Endothelial cell of umbilical vein (primary cell): Measurements from ENCODE around the gene ASIC4.

ENCODE experiments used
- EZH2 ChIP-seq: IDR thresholded peaks from 2 replicates; pipeline ENCODE4 v1.6.1; 2012; ENCODE audit warnings: borderline replicate concordance, low read depth, mild to moderate bottlenecking, moderate library complexity, low read length, inconsistent platforms; ENCODE audit not compliant: severe bottlenecking
- POLR2AphosphoS5 ChIP-seq: IDR thresholded peaks from 2 replicates; pipeline ENCODE4 v1.6.1; 2012; ENCODE audit warnings: low read depth, mild to moderate bottlenecking, control low read depth, low read length, moderate library complexity; ENCODE audit not compliant: insufficient read depth
- TF ChIP-seq, protein P1 (sequence below), 2 donors: IDR thresholded peaks; 1 replicate in 1 of 2; 2 replicates in 1 of 2; pipeline ENCODE4 v1.5.1; 2011; ENCODE audit warnings: low read length in 2 of 2, mild to moderate bottlenecking in 2 of 2, moderate library complexity in 2 of 2, control low read depth in 1 of 2, inconsistent platforms in 1 of 2, low read depth in 1 of 2; ENCODE audit not compliant: insufficient read depth in 1 of 2; ENCODE audit errors: extremely low read depth in 1 of 2

- TF ChIP-seq POLR2AphosphoS5 = no peak
- TF ChIP-seq, protein P1, sequence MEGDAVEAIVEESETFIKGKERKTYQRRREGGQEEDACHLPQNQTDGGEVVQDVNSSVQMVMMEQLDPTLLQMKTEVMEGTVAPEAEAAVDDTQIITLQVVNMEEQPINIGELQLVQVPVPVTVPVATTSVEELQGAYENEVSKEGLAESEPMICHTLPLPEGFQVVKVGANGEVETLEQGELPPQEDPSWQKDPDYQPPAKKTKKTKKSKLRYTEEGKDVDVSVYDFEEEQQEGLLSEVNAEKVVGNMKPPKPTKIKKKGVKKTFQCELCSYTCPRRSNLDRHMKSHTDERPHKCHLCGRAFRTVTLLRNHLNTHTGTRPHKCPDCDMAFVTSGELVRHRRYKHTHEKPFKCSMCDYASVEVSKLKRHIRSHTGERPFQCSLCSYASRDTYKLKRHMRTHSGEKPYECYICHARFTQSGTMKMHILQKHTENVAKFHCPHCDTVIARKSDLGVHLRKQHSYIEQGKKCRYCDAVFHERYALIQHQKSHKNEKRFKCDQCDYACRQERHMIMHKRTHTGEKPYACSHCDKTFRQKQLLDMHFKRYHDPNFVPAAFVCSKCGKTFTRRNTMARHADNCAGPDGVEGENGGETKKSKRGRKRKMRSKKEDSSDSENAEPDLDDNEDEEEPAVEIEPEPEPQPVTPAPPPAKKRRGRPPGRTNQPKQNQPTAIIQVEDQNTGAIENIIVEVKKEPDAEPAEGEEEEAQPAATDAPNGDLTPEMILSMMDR (IDR thresholded peaks at IDR 0.05; ENCODE audit: extremely low read depth in 1 of 2, insufficient read depth in 1 of 2, low read depth in 1 of 2, low read length in 2 of 2) = no peak
- no peak for TF ChIP-seq EZH2
Measured at GRCh38 chr2:219555956-219556355, 41.7 kb downstream of the ASIC4 start.
